Measurements from ENCODE around the gene MRAP.

DNA sequence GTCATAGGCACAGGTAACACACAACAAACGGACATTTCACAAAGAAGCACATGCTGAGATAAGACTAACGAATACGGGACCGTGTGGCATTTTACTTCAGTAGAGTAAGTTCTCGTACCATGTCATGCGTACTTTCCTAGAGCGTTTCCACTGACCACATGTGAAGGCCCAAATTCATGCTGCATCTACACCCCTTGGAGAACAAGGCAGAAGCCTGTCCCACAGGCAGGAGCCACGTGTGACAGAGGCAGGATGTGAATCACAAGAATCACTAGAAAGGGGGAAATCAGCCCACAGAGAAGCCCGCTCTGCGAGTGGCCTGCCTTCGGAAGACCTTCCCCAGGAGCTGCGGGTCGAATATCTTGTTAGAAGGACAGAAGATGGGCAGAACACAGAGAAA, 52.3 kb downstream of the MRAP start:
- no peak for TF ChIP-seq EZH2 (IDR thresholded peaks at IDR 0.05)
- TF ChIP-seq POLR2A (IDR thresholded peaks at IDR 0.05; ENCODE audit: borderline replicate concordance, extremely low read depth, insufficient read depth, insufficient read length), result no peak
- TF ChIP-seq SRF (IDR thresholded peaks at IDR 0.05; ENCODE audit: low read depth), result no peak
- TF ChIP-seq, protein P1, sequence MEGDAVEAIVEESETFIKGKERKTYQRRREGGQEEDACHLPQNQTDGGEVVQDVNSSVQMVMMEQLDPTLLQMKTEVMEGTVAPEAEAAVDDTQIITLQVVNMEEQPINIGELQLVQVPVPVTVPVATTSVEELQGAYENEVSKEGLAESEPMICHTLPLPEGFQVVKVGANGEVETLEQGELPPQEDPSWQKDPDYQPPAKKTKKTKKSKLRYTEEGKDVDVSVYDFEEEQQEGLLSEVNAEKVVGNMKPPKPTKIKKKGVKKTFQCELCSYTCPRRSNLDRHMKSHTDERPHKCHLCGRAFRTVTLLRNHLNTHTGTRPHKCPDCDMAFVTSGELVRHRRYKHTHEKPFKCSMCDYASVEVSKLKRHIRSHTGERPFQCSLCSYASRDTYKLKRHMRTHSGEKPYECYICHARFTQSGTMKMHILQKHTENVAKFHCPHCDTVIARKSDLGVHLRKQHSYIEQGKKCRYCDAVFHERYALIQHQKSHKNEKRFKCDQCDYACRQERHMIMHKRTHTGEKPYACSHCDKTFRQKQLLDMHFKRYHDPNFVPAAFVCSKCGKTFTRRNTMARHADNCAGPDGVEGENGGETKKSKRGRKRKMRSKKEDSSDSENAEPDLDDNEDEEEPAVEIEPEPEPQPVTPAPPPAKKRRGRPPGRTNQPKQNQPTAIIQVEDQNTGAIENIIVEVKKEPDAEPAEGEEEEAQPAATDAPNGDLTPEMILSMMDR (IDR thresholded peaks at IDR 0.05 in 2 of 3, conservative IDR thresholded peaks at IDR 0.05 in 1 of 3; ENCODE audit: borderline replicate concordance in 1 of 3, insufficient read depth in 1 of 3, low read depth in 2 of 3, low read length in 2 of 3), result no peak
- TF ChIP-seq JUND (IDR thresholded peaks at IDR 0.05), result no peak

All from HCT116 (cell line).